HG02798 (cell line): Measurements from ENCODE around the gene STAT1.

Experiments used
- ATAC-seq: cut with Tn5 transposase; IDR thresholded peaks from one replicate; pipeline ENCODE4 v1.9.1; 2021; ENCODE audit warnings: mild to moderate bottlenecking; ENCODE audit not compliant: unreplicated experiment, poor library complexity

Gene STAT1

GRCh38 chr2:190986221-190986953, 27.6 kb downstream of the STAT1 start:
- ATAC-seq = no peak

- ATAC-seq = no peak
Observed at GRCh38 chr2:190984595-190984994, 29.4 kb downstream of the STAT1 start.

DNA sequence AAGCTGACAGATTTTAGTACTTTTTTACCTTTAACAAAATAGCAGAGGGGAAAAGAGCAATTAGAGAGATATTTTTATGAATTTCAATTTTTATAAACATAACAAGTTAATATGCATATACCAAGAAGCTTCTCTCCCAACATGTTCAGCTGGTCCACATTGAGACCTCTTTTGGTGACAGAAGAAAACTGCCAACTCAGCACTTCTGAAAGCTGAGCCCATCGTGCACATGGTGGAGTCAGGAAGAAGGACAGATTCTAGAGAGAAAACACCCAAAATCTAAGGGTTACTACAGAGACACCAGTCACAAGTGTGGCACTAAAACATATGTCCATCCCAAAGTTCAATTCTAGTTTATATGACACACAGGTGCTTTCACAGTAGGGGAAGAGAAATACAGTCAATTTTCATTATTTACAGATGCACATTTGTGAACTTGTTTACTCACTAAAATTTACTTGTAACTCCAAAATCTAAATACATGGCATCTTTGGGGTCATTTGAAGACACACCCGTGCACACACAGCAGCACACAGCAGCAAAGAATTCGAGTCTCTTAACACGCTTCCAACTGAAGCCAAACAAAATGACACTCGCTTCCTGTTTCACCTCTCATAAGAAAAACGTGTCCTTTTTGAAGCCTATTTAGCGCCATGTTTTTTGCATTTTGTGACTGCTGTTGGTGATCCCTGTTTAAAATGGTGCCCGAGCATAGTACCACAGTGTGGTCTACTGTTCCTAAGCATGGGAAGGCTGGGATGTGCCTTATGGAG, 31.5 kb downstream of the STAT1 start:
- ATAC-seq = no peak

DNA sequence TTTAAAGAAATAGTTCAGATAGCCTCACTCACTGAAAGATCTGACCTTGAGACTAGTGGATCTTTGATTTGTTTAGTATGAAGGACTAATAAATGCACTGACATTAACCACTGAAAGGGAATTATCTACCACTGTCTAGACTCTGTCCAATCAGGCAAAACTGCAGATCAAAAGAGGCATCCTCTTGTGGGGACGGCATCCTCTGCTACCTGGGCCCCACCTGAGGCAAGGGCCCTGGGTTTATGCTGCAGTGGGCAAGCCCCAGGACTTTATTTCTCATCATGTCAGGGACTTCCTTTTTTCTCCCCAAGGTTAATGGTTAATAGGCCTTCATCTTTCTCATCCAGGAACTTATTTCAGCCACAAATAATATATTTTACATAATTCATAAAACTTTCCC, 32.2 kb downstream of the STAT1 start:
- no peak for ATAC-seq

GRCh38 chr2:190981333-190981732, 32.6 kb downstream of the STAT1 start:
- no peak for ATAC-seq

DNA sequence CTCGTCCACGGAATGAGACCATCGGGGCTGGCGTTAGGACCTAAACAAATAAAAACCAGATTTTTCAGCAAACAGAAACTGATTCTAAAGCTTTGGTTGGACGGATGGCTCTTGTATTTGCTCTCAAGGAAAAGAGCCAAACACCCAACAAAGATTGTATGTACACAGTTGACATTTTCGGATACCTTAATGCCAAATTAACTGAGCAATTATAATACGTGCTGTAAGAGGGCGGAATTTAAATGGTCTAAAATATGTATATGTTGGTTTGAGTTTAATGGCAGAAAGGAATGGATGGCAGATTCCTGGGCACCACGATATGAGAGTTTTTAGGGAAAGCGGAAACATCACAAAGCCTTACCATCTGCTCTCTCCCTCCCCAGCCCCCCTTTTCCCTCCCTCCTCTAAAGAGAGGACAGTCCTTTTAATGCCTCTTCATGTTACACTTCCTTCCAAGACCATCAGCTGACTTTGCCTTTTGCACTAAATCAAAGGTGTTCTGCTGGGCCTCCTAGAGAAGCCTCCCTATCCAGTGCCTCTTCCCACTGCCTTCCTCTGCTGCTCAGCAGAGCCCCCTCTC, 33.3 kb downstream of the STAT1 start:
- no peak for ATAC-seq

DNA sequence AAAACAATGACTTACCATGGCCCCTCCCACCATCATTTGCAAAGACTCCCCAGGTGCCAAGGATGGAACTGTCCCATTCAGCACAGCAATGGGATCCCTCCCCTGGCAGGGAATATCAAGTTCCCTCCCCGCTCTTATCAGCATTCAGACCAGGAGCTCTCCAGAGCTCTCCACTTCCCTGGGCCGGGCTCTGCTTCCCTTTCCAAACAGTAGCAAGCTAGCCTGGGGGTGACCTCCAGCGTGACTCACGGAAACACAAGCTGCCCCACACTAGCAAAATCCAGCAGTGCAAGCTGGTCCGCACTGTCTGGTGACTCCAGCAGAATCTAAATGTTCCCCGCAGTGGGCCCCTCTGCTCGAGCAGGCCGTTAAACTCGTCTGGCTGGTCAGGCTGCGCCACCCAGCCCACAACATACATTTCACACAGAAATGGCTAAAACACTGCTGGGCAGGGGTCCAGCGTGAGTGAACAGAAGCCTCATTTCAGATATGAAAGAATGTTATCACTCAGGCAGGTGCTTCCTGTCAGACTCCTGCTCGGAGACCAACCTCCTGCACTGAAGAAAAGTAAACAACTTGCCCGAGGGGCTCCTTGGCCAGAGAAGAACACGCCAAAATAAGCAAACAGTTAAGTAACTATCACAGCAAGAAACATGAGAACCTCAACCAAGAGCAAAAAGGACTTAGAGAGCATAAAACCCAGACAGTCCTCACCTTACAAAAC, 33.9 kb downstream of the STAT1 start:
- no peak for ATAC-seq

GRCh38 chr2:190978389-190979053, 35.5 kb downstream of the STAT1 start:
- no peak for ATAC-seq

- no peak for ATAC-seq
Observed at GRCh38 chr2:190977505-190977904, 36.5 kb downstream of the STAT1 start.

GRCh38 chr2:190976521-190976920, 37.5 kb downstream of the STAT1 start:
- ATAC-seq = no peak

- no peak for ATAC-seq
Observed at GRCh38 chr2:190974629-190975361, 39.2 kb downstream of the STAT1 start.

- ATAC-seq = no peak
Observed at GRCh38 chr2:190973726-190974628, 40.0 kb downstream of the STAT1 start.

DNA sequence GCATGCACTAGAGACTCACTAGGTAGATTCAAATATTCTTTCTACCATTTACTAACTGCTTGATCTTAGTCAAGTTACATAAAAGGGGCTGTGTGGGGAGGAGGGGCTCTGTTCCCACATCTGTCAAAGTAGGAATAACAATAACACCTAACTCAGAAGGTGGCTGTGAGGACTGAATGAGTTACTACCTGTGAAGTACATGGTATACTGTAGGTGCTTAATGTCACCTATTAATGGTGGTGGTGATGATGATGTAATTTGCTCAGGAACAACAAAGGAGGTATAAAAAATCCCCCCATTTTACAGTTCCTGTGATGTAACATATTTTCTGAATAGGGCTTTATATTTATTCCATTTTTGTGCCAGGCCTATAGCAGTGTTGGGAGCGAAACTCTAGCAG, 40.7 kb downstream of the STAT1 start:
- no peak for ATAC-seq

- no peak for ATAC-seq
Observed at GRCh38 chr2:190972846-190973245, 41.1 kb downstream of the STAT1 start.

GRCh38 chr2:190972213-190972612, 41.8 kb downstream of the STAT1 start:
- no peak for ATAC-seq

GRCh38 chr2:190970873-190971506, 43.0 kb downstream of the STAT1 start:
- ATAC-seq = no peak

GRCh38 chr2:190970160-190970559, 43.8 kb downstream of the STAT1 start:
- no peak for ATAC-seq

GRCh38 chr2:190968522-190968921, 45.4 kb downstream of the STAT1 start:
- ATAC-seq = no peak
